K562 (cell line): ENCODE data around the gene BLOC1S3.

Experiments
- CBX8 ChIP-seq: fragments of 200-600 bp; sonication (generic); IDR thresholded peaks from 2 replicates; pipeline ENCODE4 v1.6.1; 2012; ENCODE audit warnings: borderline replicate concordance, mixed run types, low read depth, mild to moderate bottlenecking, moderate library complexity, mixed read lengths, low read length, control low read depth, inconsistent platforms; ENCODE audit not compliant: poor library complexity, severe bottlenecking; ENCODE audit errors: extremely low read depth
- CTCF ChIP-seq, 3 experiments: IDR thresholded peaks in 2 of 3; conservative IDR thresholded peaks in 1 of 3; 2 replicates each; pipeline ENCODE4 v1.5.1; 2011 to 2012; ENCODE audit warnings: low read length in 3 of 3, mild to moderate bottlenecking in 3 of 3, control low read depth in 2 of 3, improper control_type of control experiment in 1 of 3, inconsistent platforms in 1 of 3, low read depth in 1 of 3, mixed read lengths in 1 of 3, moderate library complexity in 1 of 3; ENCODE audit not compliant: insufficient read depth in 2 of 3
- ETV6 ChIP-seq, 3 experiments: fragments of 150-350 bp in 1 of 3; sonication (generic) in 1 of 3; formaldehyde crosslinking in 1 of 3; IDR thresholded peaks; 2 replicates each; pipeline versions ENCODE4 v1.6.1 to v1.8.0; 2014 to 2022; ENCODE audit warnings: borderline replicate concordance in 2 of 3, low read depth in 2 of 3, antibody characterized with exemption in 1 of 3, low read length in 1 of 3, mild to moderate bottlenecking in 1 of 3, missing genetic modification reagents in 1 of 3
- EZH2 ChIP-seq: IDR thresholded peaks from 2 replicates; pipeline ENCODE4 v1.6.1; 2012; ENCODE audit warnings: low read depth, mild to moderate bottlenecking, inconsistent platforms, low read length, borderline replicate concordance
- GTF2F1 ChIP-seq: IDR thresholded peaks from 2 replicates; pipeline ENCODE4 v1.6.1; 2011; ENCODE audit warnings: low read depth, low read length, improper control_type of control experiment
- KAT7 ChIP-seq: sonication (generic); formaldehyde crosslinking; IDR thresholded peaks from 2 replicates; pipeline ENCODE4 v1.8.0; 2022; ENCODE audit warnings: missing genetic modification reagents, mild to moderate bottlenecking, borderline replicate concordance
- KLF16 ChIP-seq: IDR thresholded peaks from 2 replicates; pipeline ENCODE4 v1.6.1; 2016; ENCODE audit warnings: antibody characterized with exemption
- MEF2A ChIP-seq: IDR thresholded peaks from 2 replicates; pipeline ENCODE4 v1.6.1; 2011; ENCODE audit warnings: low read depth, mild to moderate bottlenecking, low read length, moderate library complexity; ENCODE audit not compliant: control insufficient read depth
- MLLT1 ChIP-seq, 2 experiments: fragments of 450-650 bp; IDR thresholded peaks; 2 replicates each; pipeline ENCODE4 v1.6.1; 2016
- POLR2AphosphoS5 ChIP-seq: IDR thresholded peaks from 2 replicates; pipeline ENCODE4 v1.6.1; 2011; ENCODE audit warnings: mild to moderate bottlenecking, low read depth, low read length, moderate library complexity; ENCODE audit not compliant: control insufficient read depth, insufficient read depth
- TBP ChIP-seq: optimal IDR thresholded peaks from 2 replicates; pipeline ENCODE3; 2011; ENCODE audit warnings: low read depth, low read length, improper control_type of control experiment
- ZNF12 ChIP-seq: sonication (generic); formaldehyde crosslinking; IDR thresholded peaks from 2 replicates; pipeline ENCODE4 v1.4.0; 2020; ENCODE audit warnings: mild to moderate bottlenecking, missing genetic modification reagents

GRCh38 chr19:45151821-45152503 is 26.6 kb upstream of the BLOC1S3 start:
- TF ChIP-seq CTCF (IDR thresholded peaks at IDR 0.05 in 2 of 3, conservative IDR thresholded peaks at IDR 0.05 in 1 of 3; ENCODE audit: insufficient read depth in 2 of 3, low read depth in 1 of 3, low read length in 3 of 3) (no peak), POLR2AphosphoS5 (no peak), ETV6 (IDR thresholded peaks at IDR 0.05; ENCODE audit: borderline replicate concordance in 1 of 2, low read depth in 2 of 2, low read length in 1 of 2) (no peak), ETV6 (CRISPR knock-in tag; IDR thresholded peaks at IDR 0.05; ENCODE audit: borderline replicate concordance) (no peak), MEF2A (no peak), KAT7 (no peak), GTF2F1 (no peak), KLF16 (no peak), ZNF12 (CRISPR knock-in tag) (no peak), TBP (no peak), MLLT1 (IDR thresholded peaks at IDR 0.05) (no peak), CBX8 (no peak), EZH2 (no peak)
